Activated naive CD4-positive, alpha-beta T cell treated with anti-CD3 and anti-CD28 coated beads for 36 hours (primary cell): ENCODE data around the gene MACROH2A1. TPM values are rescaled to one million over a fixed set of nuclear protein-coding genes. Genes with fewer than 3 reads are reported as not detected.

ENCODE experiments used
- CTCF ChIA-PET: fragments of 350-600 bp; sonication (Branson Sonifier 250); formaldehyde crosslinking; loops from one replicate; lab custom pipeline; 2021; ENCODE audit warnings: antibody characterized with exemption; lab: Charles Lee
- DNase-seq: peaks from one replicate; pipeline ENCODE4 v3.0.0-alpha.2; 2020
- H3K27ac Mint-ChIP-seq: one replicate; pipeline ENCODE4 v1.8.0; 2021; ENCODE audit warnings: mild to moderate bottlenecking, mixed read lengths
- H3K27me3 Mint-ChIP-seq: one replicate; pipeline ENCODE4 v1.8.0; 2021; ENCODE audit warnings: low read depth, mixed read lengths
- H3K36me3 Mint-ChIP-seq: one replicate; pipeline ENCODE4 v1.8.0; 2021; ENCODE audit warnings: low read depth, mixed read lengths
- H3K4me1 Mint-ChIP-seq: one replicate; pipeline ENCODE4 v1.8.0; 2021; ENCODE audit warnings: low read depth, mixed read lengths
- H3K4me3 Mint-ChIP-seq: one replicate; pipeline ENCODE4 v1.8.0; 2021; ENCODE audit warnings: mild to moderate bottlenecking, moderate library complexity, mixed read lengths
- H3K9me3 Mint-ChIP-seq: one replicate; pipeline ENCODE4 v1.8.0; 2021; ENCODE audit warnings: mixed read lengths
- intact Hi-C: fragments of 100-400 bp; cut with micrococcal nuclease; formaldehyde crosslinking; loops from one replicate; pipeline ENCODE4 v1.15.1; 2023
- total RNA-seq, 2 experiments: library from RNA; stranded (reverse); gene quantifications; one replicate each; pipeline ENCODE4 v1.2.3, GENCODE V29; 2021

Gene MACROH2A1
- total RNA-seq, 2 experiments from 2014 or later: 153 TPM

GRCh38 chr5:135382106-135382790 is 16.8 kb downstream of the MACROH2A1 start:
- H3K27ac Mint-ChIP-seq: no peak overlapping the region

GRCh38 chr5:135379046-135379654 is 19.9 kb downstream of the MACROH2A1 start:
- H3K27me3 Mint-ChIP-seq: no peaks in the 10 kb centered on the region
- intact Hi-C loops: no loop called here
- peaks cover 69% of the 10 kb centered on the region for H3K36me3 Mint-ChIP-seq
- H3K4me3 Mint-ChIP-seq: no peak overlapping the region
- H3K4me1 Mint-ChIP-seq: peaks cover 56% of the 10 kb centered on the region
- no peak overlapping the region for H3K27ac Mint-ChIP-seq
- CTCF ChIA-PET: interaction anchor here (0.6 kb wide), 1 partner anchor 316 kb away, joined by 5 read pairs; no protein-coding TSS in a partner anchor
- H3K9me3 Mint-ChIP-seq: no peaks in the 10 kb centered on the region
- no peak for DNase-seq

More at GRCh38 chr5:135382106-135382790, 16.8 kb downstream of the MACROH2A1 start:
- H3K9me3 Mint-ChIP-seq: no peaks in the 10 kb centered on the region
- CTCF ChIA-PET: interaction anchor here (0.6 kb wide), 1 partner anchor 569 kb away, joined by 3 read pairs; no protein-coding TSS in a partner anchor
- intact Hi-C loops: no loop called here
- no peaks in the 10 kb centered on the region for H3K27me3 Mint-ChIP-seq
- DNase-seq: no peak
- peaks cover 48% of the 10 kb centered on the region for H3K4me1 Mint-ChIP-seq
- H3K4me3 Mint-ChIP-seq: no peak overlapping the region
- H3K36me3 Mint-ChIP-seq: peaks cover 68% of the 10 kb centered on the region

DNA sequence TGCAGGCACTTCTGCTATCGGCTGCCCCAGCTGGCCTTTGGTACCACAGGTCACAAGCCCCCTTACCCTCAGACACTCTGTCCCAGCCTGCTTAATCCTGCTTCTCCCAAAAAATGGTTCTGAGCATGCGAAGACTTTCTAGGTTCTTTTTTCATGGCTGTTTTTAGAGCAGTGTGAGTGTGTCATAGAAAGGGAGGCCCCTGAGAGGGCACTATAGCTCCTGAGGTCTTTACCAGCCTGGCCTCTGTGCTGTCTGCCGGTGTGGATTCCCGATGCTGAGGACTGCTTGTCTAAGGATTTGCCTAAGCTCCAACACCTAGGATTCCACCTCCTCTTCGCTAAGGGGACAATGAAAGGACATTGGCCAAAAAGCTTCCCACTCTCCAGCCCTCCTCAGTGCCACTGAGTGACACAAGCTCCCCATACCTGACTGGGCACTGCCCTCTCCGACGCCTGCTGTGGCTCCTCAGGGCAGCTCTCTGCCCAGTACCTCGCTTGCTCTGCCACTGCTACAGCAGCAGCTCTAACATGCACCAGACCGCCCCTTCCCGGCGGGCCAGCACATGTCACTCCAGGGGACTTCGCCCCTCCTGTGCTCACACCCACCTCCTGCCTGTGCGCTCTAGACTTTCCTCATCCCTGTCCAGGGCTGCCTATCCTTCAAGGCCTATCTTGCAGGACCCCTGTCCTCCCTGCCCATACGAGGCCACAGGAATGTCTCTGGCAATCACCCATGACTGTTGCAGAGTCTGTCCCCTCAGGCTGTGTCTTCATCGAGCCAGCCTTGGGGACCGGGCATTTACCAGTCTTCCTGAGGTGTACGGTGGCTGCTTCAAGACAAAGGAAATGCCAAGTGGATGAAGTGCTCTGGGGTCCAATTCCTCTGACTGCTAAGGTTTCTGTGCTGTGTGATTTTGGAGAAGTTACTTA is 21.0 kb downstream of the MACROH2A1 start:
- CTCF ChIA-PET: no interaction called here
- Mint-ChIP-seq H3K4me1 (peaks cover 62% of the 10 kb centered on the region), H3K36me3 (peaks cover 68% of the 10 kb centered on the region), H3K9me3 (no peaks in the 10 kb centered on the region), H3K4me3 (no peak overlapping the region), H3K27ac (no peak overlapping the region), H3K27me3 (no peaks in the 10 kb centered on the region)
- DNase-seq: no peak
- intact Hi-C loops: loop anchor here (1.0 to 2.0 kb wide), 2 partner anchors 21 to 48 kb away; partner anchors contain the start of gene MACROH2A1

- H3K27ac Mint-ChIP-seq: peak overlapping the region; percentile 8
- CTCF ChIA-PET: interaction anchor here (1.4 kb wide), 1 partner anchor 18 kb away, joined by 3 read pairs; no protein-coding TSS in a partner anchor
- peaks cover 66% of the 10 kb centered on the region for H3K4me1 Mint-ChIP-seq
- H3K9me3 Mint-ChIP-seq: no peaks in the 10 kb centered on the region
- H3K36me3 Mint-ChIP-seq: peaks cover 59% of the 10 kb centered on the region
- intact Hi-C loops: loop anchor here (1.0 to 2.0 kb wide), 2 partner anchors 22 to 49 kb away; partner anchors contain the start of gene MACROH2A1
- no peaks in the 10 kb centered on the region for H3K27me3 Mint-ChIP-seq
- peak; percentile 48 for DNase-seq
- no peak overlapping the region for H3K4me3 Mint-ChIP-seq
Observed at GRCh38 chr5:135376961-135377624, 21.9 kb downstream of the MACROH2A1 start.

DNA sequence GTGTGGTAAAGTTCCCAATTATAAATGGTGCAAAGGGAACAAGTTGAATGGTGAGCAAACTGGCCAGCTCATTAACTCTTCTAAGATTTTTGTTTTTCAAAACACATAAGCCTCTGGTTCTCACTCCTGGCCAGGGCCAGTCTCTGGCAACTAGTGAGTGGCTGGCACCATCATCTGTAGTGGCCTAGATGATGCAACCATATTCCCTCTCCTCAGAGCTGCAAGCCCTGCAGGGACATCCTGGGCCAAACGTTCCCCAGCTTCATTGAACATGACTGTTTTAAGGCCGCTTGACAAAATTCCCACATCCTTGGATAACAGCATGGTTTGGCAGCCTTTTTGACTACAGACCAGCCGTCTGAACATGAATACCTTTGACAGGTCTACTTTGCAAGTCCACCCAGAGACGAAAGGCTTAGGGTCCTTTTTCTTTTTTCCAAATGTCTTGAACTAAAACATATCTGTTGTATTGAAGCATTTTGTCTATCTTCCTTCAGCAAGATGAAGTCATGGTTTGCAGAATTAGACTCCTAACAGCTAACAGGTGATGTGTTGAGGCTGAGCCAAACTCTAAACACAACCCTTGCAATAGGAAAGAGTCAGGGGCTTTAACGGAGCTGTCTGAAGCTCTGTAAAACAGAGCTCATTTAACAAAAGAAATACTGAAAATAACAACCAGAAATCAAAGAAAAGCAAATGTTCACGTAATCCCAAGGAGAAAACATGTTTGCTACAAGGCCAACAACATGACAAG is 23.8 kb downstream of the MACROH2A1 start:
- Mint-ChIP-seq H3K27me3 (no peaks in the 10 kb centered on the region), H3K36me3 (peaks cover 51% of the 10 kb centered on the region), H3K27ac (no peak overlapping the region), H3K9me3 (no peaks in the 10 kb centered on the region), H3K4me3 (no peak overlapping the region), H3K4me1 (peaks cover 63% of the 10 kb centered on the region)
- DNase-seq: no peak
- CTCF ChIA-PET: no interaction called here
- intact Hi-C loops: no loop called here

- Mint-ChIP-seq H3K9me3 (no peaks in the 10 kb centered on the region), H3K27ac (no peak overlapping the region), H3K27me3 (no peaks in the 10 kb centered on the region), H3K4me1 (peaks cover 54% of the 10 kb centered on the region), H3K36me3 (peaks cover 47% of the 10 kb centered on the region), H3K4me3 (no peak overlapping the region)
- intact Hi-C loops: no loop called here
- no peak for DNase-seq
- CTCF ChIA-PET: interaction anchor here (0.7 to 1.4 kb wide), 2 partner anchors 51 to 52 kb away, joined by 3 read pairs; no protein-coding TSS in a partner anchor
Observed at GRCh38 chr5:135373736-135374515, 25.1 kb downstream of the MACROH2A1 start.

GRCh38 chr5:135372654-135373381 is 26.2 kb downstream of the MACROH2A1 start:
- H3K4me3 Mint-ChIP-seq: no peak overlapping the region
- no peak for DNase-seq
- peaks cover 39% of the 10 kb centered on the region for H3K36me3 Mint-ChIP-seq
- H3K27ac Mint-ChIP-seq: no peak overlapping the region
- no peaks in the 10 kb centered on the region for H3K27me3 Mint-ChIP-seq
- no peaks in the 10 kb centered on the region for H3K9me3 Mint-ChIP-seq
- intact Hi-C loops: no loop called here
- CTCF ChIA-PET: interaction anchor here (0.8 to 1.4 kb wide), 2 partner anchors 22 to 53 kb away, joined by 3 read pairs; no protein-coding TSS in a partner anchor
- H3K4me1 Mint-ChIP-seq: peaks cover 43% of the 10 kb centered on the region

DNA sequence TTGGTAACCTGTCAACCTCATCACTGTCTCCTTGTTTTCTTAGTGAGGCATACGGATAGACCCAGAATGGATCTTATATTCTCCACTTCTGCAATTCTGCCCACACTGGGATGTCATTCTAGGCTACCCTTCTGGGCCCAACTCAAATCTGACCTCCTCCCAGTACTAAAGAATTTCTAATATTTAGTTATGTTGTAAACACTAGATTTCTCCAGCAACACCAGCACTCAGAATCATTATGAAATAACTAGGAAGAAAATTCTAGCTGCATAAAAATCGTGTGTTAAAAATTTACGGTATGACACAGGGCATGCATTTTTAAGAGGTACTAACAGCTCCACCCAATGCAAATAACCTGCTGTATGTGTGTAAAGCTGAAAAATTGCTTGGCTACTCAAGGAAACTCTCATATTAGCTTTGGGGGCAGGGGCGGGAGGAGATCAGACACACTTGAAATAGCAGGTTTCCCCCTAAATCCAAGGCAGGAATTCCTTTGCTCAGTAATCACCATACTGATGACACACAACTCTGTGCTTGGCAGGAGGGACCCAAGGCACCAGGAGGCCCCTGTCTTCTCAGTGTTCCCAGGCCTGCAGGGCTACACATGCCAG is 27.3 kb downstream of the MACROH2A1 start:
- H3K27me3 Mint-ChIP-seq: no peaks in the 10 kb centered on the region
- DNase-seq: no peak
- peaks cover 32% of the 10 kb centered on the region for H3K4me1 Mint-ChIP-seq
- peaks cover 42% of the 10 kb centered on the region for H3K36me3 Mint-ChIP-seq
- no peak overlapping the region for H3K4me3 Mint-ChIP-seq
- intact Hi-C loops: no loop called here
- no peaks in the 10 kb centered on the region for H3K9me3 Mint-ChIP-seq
- CTCF ChIA-PET: interaction anchor here (0.8 kb wide), 1 partner anchor 23 kb away, joined by 3 read pairs; no protein-coding TSS in a partner anchor
- H3K27ac Mint-ChIP-seq: no peak overlapping the region

DNA sequence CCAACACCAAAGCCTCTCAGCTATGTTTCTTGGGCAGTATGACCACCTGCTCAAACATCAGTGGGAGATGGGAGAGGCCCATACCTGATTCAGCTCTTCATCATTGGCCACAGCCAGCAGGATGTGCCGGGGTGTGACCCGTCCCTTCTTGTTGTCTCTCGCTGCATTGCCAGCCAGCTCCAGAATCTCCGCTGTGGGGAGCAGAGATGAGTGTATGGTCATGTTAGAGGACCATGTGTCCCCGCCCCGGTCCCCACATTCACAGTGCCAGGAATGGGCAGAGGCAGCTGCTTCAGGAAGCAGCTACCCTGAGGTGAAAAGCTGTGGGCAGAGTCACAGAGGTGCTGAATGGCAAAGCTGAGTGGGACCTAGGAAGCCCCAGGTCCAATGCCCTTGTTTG is 29.1 kb downstream of the MACROH2A1 start:
- intact Hi-C loops: no loop called here
- peaks cover 37% of the 10 kb centered on the region for H3K36me3 Mint-ChIP-seq
- H3K27ac Mint-ChIP-seq: no peak overlapping the region

DNA sequence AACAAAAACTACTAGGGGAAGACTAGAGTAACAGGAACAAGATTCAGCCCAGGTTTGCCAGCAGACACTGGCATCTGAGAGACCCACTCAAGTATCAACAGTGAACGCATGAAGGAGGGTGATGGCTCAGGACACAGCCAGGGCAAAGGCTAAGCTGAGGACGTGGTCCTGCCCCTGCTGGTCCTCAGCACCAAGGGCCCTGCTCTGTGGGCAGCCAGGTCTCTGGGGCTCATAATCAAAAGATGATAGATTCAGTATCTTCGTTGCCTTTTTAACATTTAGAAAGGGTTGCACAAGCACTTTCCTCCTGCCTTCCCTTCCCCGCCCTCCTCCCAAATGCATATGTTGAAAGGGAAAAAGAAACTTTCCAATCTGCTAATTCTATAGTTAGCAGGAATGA is 31.5 kb downstream of the MACROH2A1 start:
- DNase-seq: no peak
- Mint-ChIP-seq H3K4me1 (peaks cover 7% of the 10 kb centered on the region), H3K27me3 (no peaks in the 10 kb centered on the region), H3K36me3 (peaks cover 37% of the 10 kb centered on the region), H3K27ac (no peak overlapping the region), H3K4me3 (no peak overlapping the region), H3K9me3 (no peaks in the 10 kb centered on the region)
- CTCF ChIA-PET: interaction anchor here (0.7 kb wide), 1 partner anchor 805 kb away, joined by 3 read pairs; no protein-coding TSS in a partner anchor
- intact Hi-C loops: no loop called here

More for the DNA sequence above, 29.1 kb downstream of the MACROH2A1 start:
- H3K4me1 Mint-ChIP-seq: peaks cover 19% of the 10 kb centered on the region
- no peaks in the 10 kb centered on the region for H3K27me3 Mint-ChIP-seq
- CTCF ChIA-PET: interaction anchor here (1.0 kb wide), 1 partner anchor 56 kb away, joined by 3 read pairs; no protein-coding TSS in a partner anchor
- H3K4me3 Mint-ChIP-seq: no peak overlapping the region
- no peaks in the 10 kb centered on the region for H3K9me3 Mint-ChIP-seq
- DNase-seq: no peak
